Measurements from ENCODE around the gene RTP3.
A peak's percentile ranks its signal among the peaks of the same experiment; 100 is the strongest.

The RTP3 gene

DNA sequence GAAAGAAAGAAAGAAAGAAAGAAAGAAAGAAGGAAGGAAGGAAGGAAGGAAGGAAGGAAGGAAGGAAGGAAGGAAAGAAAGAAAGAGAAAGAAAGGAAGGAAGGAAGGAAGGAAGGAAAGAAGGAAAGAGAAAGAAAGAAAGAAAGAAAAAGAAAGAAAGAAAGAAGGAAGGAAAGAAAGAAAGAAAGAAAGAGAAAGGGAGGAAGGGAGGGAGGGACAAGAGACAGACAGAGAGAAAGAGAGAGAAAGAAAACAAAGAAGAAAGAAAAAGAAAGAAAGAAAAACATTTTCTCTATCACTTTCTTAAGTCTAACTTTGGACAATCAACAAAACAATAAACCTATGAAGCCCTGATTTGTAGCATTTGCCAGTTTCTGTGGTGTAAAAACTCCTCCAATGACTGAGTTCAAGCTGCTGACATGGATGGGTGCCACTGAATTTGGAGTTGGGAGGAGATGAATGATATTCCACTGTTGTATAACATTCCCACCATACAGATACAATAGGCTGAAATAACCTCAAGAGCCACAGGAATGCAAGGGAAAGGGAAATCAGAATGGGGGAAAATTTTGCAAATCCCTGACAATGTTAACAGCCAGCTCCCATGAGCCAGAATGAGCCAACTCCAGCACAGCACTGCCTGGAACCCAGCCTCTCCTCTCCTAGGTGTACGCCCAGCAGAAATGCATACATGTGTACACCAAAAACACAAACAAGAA, 15.0 kb upstream of the RTP3 start:
- TF ChIP-seq, protein P1, sequence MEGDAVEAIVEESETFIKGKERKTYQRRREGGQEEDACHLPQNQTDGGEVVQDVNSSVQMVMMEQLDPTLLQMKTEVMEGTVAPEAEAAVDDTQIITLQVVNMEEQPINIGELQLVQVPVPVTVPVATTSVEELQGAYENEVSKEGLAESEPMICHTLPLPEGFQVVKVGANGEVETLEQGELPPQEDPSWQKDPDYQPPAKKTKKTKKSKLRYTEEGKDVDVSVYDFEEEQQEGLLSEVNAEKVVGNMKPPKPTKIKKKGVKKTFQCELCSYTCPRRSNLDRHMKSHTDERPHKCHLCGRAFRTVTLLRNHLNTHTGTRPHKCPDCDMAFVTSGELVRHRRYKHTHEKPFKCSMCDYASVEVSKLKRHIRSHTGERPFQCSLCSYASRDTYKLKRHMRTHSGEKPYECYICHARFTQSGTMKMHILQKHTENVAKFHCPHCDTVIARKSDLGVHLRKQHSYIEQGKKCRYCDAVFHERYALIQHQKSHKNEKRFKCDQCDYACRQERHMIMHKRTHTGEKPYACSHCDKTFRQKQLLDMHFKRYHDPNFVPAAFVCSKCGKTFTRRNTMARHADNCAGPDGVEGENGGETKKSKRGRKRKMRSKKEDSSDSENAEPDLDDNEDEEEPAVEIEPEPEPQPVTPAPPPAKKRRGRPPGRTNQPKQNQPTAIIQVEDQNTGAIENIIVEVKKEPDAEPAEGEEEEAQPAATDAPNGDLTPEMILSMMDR (conservative IDR thresholded peaks at IDR 0.05; ENCODE audit: control insufficient read depth, insufficient read depth, low read depth, low read length) = no peak
- peak; percentile 38 for DNase-seq (ENCODE audit: low read depth)
- H3K4me3 ChIP-seq (ENCODE audit: control insufficient read depth, low read depth, low read length) = no peak overlapping the region

DNA sequence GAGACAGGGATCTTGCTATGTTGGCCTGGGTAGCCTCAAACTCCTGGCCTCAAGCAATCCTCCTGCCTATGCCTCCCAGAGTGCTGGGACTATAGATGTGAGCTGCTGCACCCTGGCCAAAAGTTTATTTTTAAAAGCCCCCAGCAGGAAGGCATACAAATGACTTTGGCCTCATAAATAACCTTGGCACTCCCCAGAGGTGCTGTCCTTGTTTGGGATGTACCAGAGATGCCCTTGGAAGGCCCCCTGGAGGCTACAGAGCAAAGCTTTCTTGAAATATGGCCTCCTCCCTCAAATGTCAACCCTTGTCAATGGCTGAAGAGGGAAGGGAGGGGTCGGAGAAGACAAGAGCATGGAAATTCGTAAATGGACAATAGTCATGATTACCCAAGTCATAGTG, 14.0 kb upstream of the RTP3 start:
- DNase-seq (ENCODE audit: low read depth) = no peak
- TF ChIP-seq, protein P1 (conservative IDR thresholded peaks at IDR 0.05; ENCODE audit: control insufficient read depth, insufficient read depth, low read depth, low read length) = no peak
- no peak overlapping the region for H3K4me3 ChIP-seq (ENCODE audit: control insufficient read depth, low read depth, low read length)

DNA sequence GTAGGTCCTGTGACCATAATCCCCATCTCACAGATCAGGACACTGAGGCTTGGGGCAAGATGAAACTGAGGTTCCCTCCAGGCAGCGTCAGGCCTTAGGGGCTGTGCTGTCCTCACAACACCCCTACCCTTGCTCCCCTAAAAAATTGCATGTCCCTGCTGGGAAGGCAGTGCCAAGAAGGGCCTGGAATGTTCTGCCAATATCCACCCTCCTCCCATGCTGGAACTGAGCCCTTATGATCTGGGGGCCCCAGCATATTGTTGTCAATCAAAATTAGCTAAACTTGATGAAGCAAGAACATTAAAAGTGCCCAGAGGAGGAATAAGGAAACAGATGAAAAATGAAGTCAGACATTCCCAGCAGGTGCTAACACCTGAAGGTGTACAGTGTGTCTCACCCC, 13.4 kb upstream of the RTP3 start:
- H3K4me3 ChIP-seq (ENCODE audit: control insufficient read depth, low read depth, low read length) = no peak overlapping the region
- no peak for DNase-seq (ENCODE audit: low read depth)
- TF ChIP-seq, protein P1 (conservative IDR thresholded peaks at IDR 0.05; ENCODE audit: control insufficient read depth, insufficient read depth, low read depth, low read length) = no peak

DNA sequence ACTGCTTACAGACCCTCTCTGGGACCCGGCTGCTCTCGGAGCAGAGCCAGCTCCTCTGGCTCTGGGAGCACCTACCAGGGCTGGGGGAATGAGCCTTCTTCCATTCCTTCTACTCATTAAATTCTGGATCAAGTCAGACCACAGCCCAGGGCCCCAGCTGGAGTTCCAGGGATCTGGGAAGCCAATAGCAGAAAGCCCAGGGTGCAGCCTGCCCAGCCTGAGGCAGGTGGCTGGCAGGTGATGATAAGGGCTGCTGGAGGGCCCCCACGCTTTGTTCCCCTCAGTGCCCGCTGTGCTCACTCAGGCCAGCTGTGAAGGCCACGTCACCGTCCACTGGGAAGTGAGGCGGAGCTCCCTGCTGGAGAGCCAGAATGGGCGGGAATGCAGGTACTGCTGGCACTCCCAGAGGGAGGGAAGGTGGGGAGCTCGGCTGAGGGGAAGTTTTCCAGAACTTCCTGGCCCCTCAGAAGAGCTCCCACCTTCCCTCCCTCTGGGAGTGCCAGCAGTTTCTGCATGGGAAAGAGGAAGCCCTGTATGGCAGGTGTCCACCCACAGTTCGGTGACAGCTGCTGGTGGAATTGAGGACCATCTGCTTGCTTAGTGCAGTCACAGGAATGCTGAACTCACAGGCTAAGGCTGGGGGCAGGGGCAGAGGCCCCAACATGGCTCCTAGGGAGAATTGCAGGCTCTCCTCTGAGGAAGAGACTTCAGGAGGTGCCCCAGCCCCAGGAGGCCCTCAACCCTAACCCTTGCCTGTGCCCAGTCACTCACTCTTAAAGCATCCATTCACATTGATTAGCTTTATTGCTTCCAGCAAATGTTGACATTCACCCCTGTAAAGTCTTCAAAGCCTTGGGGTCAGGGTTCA, 12.6 kb upstream of the RTP3 start:
- TF ChIP-seq, protein P1 (conservative IDR thresholded peaks at IDR 0.05; ENCODE audit: control insufficient read depth, insufficient read depth, low read depth, low read length) = no peak

DNA sequence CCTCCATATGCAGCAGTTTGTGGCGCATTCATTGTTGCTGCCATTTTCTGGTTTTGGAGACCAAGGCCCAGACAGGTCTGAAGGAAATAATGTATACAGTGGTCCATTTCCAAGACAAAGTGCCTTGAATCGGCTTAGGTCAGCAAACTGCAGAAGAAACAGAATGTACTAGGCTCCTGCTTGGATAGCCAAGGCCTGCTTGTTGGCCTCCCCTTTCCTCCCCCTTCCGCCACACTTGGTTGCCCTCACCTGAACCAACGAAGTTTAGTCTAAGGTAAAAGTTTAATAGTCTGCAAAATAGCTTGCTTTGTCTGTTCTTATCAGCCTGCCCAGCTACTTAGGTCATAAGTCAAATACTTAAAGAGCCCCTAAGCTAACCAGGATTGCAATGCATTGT, 12.0 kb upstream of the RTP3 start:
- H3K4me3 ChIP-seq (ENCODE audit: control insufficient read depth, low read depth, low read length) = no peak overlapping the region
- DNase-seq (ENCODE audit: low read depth) = no peak
- TF ChIP-seq, protein P1 (conservative IDR thresholded peaks at IDR 0.05; ENCODE audit: control insufficient read depth, insufficient read depth, low read depth, low read length) = no peak

More for the DNA sequence above, 12.6 kb upstream of the RTP3 start:
- DNase-seq (ENCODE audit: low read depth) = no peak
- no peak overlapping the region for H3K4me3 ChIP-seq (ENCODE audit: control insufficient read depth, low read depth, low read length)

DNA sequence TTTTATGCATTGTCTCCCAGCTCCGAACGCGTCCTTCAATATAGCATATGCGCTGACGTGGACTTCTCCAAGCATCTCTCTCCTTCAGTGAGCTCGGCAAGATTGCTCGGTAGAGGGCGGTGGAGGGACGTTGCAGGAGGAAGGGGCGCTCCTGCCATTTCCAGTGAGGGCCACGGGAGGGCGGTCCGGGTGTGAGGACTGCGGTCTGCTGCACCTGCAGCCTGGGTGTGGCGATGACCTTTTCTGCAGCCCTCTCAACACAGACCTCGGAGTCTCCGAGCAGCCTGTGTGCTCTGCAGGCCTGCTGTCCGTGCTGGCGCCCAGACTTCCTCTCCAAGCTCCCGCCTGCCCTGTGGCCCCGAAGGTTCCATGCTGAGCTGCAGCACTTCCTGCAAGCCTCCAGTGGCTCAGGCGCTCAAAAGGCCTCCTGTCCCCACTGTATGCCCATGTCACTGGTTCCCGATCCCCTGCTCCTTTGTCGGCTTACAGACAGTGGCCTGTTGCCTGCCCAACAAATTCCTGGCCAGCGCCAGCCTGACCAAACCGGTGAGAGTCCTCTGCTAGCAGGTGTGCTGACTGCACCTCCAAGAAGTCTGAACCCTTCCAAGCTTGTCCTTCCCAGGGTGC, 8.9 kb upstream of the RTP3 start:
- DNase-seq (ENCODE audit: low read depth) = peak; percentile 79
- TF ChIP-seq, protein P1 (conservative IDR thresholded peaks at IDR 0.05; ENCODE audit: control insufficient read depth, insufficient read depth, low read depth, low read length) = peak; percentile 99
- no peak overlapping the region for H3K4me3 ChIP-seq (ENCODE audit: control insufficient read depth, low read depth, low read length)
